Suprapubic skin (tissue), 4 donors: ENCODE measurements around the gene HLA-F.

Source experiments
- EP300 ChIP-seq: sonication (generic); formaldehyde crosslinking; IDR thresholded peaks from one replicate; pipeline ENCODE4 v1.6.1; 2017; ENCODE audit warnings: antibody characterized with exemption
- POLR2A ChIP-seq, 2 donors: fragments of 450-650 bp; IDR thresholded peaks; one replicate each; pipeline ENCODE4 v1.6.1; 2017; ENCODE audit warnings: antibody characterized with exemption in 2 of 2, mild to moderate bottlenecking in 2 of 2, moderate library complexity in 2 of 2
- POLR2AphosphoS5 ChIP-seq, 3 donors: sonication (generic); formaldehyde crosslinking; IDR thresholded peaks; one replicate each; pipeline ENCODE4 v1.6.1; 2017; ENCODE audit warnings: antibody characterized with exemption in 3 of 3
- TF ChIP-seq, protein P1 (sequence below), 2 donors: fragments of 200-600 bp in 1 of 2; fragments of 450-650 bp in 1 of 2; sonication (generic) in 1 of 2; IDR thresholded peaks; one replicate each; pipeline ENCODE4 v1.5.1; 2016 to 2019; ENCODE audit warnings: antibody characterized with exemption in 2 of 2, mild to moderate bottlenecking in 1 of 2, moderate library complexity in 1 of 2

DNA sequence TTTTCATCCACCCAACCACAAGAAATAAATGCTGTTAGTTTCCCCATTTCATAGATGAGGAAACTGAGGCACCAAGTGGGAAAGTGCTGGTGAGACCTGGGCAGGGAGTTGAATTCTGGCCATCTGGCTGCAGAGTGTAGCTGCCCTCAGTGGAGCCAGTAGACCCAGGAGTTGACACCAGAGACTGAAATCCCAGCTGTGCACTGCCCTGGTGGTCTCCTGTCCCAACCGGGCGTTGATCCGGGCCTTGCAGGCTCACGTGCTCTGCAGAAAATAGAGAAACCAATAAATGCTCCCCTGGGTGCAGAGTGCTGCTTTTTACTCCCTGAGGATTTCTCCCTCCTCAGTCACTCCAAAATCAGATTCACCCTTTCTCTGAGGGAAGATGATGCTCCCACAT, 18.4 kb downstream of the HLA-F start:
- TF ChIP-seq, protein P1, sequence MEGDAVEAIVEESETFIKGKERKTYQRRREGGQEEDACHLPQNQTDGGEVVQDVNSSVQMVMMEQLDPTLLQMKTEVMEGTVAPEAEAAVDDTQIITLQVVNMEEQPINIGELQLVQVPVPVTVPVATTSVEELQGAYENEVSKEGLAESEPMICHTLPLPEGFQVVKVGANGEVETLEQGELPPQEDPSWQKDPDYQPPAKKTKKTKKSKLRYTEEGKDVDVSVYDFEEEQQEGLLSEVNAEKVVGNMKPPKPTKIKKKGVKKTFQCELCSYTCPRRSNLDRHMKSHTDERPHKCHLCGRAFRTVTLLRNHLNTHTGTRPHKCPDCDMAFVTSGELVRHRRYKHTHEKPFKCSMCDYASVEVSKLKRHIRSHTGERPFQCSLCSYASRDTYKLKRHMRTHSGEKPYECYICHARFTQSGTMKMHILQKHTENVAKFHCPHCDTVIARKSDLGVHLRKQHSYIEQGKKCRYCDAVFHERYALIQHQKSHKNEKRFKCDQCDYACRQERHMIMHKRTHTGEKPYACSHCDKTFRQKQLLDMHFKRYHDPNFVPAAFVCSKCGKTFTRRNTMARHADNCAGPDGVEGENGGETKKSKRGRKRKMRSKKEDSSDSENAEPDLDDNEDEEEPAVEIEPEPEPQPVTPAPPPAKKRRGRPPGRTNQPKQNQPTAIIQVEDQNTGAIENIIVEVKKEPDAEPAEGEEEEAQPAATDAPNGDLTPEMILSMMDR (IDR thresholded peaks at IDR 0.05), result no peak
- TF ChIP-seq POLR2A (IDR thresholded peaks at IDR 0.05) (no peak), EP300 (no peak), POLR2AphosphoS5 (IDR thresholded peaks at IDR 0.05) (no peak)
